GM19467 (cell line): ENCODE results near the gene JADE2.

ENCODE experiments used
- ATAC-seq: cut with Tn5 transposase; IDR thresholded peaks from one replicate; pipeline ENCODE4 v1.9.1; 2021; ENCODE audit warnings: mild to moderate bottlenecking, moderate library complexity; ENCODE audit not compliant: unreplicated experiment

JADE2 gene

DNA sequence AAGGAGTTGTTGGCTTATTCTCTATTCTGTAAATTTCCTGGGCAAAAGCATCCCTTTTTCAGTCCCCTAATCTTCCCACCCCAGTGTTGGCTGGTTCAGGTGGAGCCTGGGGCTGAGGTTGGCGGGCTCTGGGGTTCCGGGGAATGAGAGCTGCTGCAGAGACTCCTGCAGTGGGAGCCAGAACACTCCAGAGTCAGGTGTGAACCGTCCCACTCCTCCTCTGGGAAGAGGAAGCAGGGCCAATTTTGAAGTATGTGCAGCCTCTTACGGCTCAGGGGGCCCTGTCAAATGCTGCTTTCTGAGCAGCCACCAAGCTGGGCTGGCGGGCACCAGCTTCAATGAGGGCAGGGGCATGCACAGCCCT lies 42.8 kb downstream of the JADE2 start:
- ATAC-seq = no peak

DNA sequence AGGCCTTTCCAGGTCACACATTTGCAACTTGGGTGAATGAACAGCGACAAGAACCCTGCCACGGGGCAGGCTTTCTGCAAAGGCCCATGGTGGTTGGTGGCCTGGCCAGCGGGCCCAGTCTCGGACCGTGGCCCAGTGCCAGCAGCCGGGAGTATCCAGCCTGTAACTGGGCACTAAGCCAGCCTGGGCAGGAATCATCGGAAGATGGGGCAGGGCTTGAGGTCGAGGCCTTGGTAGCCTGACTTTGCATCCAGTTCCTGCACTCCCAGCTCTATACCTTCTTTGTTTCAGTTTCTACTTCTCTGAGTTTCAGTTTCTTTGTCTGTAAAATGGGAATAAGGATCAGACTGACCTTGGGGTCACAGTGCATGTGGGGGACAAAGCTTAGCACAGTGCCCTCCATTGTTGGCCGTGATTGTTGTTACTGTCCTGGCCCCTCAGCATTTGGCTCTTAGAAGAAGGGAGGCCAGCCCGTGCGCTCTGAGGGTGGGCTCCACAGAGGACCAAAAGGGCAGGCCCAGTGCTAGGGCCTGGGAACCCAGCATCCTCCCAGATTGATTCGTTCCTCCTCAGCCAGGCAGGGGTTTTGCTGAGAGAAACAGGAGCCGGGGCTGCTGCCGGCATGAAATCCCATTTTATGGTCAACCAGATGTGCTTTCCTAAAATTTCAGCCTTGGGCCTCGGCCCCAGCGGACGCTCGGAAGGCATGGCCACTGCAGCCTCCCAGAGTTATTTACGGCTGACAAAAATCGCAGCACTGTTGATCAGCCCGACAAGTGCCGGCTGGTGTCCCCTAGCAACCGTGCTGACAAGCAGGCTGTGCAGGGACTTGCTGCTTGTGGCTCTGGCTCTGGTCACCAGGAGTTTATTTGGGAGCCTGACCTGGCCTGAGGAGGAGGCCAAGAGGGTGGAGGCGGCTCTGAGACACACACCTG lies 43.6 kb downstream of the JADE2 start:
- no peak for ATAC-seq

DNA sequence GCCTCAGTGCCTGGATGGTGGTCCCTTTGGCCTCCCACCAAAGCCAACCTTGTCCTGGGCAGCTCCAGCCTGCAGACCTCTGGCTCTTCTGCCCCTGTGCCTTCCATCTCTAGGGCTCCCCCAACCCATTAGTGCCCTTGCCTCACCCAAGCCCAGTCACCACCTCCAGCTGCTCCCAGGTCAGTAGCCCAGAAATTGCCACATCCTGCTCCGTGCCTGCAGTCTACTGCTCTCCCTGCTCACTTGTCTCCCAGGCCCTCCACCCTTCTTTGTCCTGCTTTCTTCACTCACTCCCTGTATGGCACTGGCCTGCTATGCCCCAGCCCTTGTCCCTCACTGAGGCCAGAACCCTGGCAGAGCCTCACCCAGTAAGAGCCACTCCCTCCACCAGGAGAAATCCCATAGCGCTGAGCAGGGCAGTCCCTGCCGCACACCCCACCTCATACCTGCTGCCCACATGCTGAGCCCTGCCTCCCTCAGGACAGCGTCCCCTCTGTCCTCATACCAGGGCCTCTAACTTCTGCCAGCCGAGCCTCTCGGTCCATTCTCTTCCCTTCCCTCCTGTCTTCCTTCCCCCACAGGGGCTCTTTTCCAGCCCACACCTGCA lies 44.4 kb downstream of the JADE2 start:
- ATAC-seq = no peak

DNA sequence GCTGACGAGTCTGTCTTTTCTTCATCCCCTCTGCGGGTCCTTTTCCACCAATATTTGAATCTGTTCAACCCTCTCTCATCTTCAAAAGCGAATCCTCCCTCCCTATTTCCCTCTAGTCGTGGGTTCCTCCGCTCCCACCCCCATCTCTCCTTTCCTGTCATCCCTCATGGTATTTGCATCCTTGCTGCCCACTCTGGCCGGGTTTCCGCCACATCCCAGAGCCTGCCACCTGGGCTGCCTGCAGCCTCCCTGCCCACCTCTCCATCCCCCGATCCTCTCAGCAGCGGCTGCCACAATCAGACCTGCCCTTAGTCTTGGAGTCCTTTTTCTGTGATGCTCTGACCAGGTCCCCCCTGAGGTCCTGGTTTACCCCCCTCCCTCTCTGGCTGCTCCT lies 44.9 kb downstream of the JADE2 start:
- no peak for ATAC-seq

DNA sequence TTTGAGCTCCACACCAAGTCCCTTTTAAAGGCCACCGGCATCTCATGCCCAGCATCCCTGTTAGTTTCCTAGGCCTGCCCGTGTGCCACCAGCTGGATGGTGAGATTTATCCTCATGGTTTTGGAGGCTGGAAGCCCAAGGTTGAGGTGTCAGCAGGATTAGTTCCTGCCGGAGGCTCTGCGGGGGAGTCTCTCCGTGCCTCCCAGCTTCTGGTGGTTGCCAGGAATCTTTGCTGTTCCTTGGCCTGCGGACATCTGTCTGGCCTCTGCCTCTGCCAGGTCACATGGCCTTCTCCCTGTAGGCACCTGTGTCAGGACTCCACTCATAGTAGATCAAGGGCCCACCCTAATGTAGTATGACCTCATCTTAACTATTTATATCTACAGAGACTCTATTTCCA lies 45.4 kb downstream of the JADE2 start:
- no peak for ATAC-seq

DNA sequence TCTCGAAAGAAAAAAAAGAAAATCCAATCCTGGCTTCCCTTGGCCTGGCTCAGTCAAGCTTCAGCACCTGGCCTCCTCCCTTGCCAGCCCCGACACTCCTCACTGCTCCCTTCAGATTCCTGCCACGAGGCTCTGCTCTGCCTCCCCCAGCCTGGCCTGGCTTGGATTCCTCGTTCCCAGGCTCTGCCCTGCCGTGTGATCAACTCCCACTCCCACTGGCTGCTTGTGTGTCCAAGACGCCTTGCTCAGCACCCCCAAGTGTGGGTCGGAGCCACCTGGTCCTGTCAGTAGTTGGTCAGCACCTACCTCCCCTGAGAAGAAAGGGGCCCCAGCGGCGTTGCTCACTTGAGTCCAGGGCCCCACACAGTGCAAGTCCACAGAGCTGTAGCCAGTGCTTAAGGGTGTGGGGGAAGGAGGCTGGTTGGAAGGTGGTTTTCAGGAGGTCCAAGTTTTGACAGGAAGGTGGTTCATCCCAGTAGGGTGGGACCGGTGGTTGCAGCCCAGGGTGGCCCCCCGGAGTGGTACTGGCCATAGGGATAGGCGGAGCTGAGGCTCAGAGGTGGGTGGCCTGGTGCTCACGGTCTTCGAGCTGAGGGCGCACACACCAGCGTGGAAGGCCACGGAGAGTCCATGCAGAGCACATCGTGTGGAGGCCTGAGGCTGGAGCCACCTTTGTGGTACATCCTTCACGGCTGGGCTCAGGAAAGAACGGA lies 46.4 kb downstream of the JADE2 start:
- no peak for ATAC-seq

DNA sequence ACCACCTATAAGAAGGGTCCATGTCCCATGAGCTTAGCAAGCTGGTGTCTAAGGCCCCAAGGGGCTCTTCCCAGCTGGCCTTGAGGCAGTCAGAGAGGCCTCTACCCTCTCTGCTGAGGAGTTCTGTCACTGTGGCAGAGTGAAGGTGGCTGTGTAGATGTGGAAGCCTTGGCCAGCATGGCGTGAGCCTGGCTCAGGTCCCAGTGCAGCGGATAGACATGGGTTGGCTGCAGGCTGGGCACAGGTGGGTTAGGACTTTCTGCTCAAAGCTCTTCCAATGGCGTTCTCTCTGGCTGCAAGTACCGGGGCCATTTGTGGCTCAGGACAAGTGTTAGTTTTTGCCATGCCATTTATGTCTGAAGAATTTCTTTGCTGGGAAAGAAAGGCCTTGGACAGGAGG lies 47.3 kb downstream of the JADE2 start:
- ATAC-seq = no peak

DNA sequence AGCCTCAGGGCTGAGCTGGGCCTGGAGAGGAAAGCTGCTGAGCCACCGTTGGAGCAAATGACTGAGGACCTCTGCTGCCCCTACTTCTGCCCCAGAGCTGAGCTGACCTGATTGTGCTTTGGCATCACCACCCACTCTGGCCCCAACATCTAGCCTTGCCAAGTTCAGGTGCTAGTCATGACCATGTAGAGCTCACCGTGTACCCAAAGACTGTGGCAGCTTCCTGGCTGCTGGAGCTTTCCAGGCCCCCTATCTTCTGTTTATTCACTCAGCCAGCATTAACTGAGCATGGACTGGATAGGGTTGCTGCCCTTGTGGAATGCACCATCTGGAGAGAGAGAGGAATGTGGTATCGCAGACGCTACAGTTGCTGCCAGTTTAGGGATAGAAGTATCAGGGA lies 49.1 kb downstream of the JADE2 start:
- ATAC-seq = no peak

DNA sequence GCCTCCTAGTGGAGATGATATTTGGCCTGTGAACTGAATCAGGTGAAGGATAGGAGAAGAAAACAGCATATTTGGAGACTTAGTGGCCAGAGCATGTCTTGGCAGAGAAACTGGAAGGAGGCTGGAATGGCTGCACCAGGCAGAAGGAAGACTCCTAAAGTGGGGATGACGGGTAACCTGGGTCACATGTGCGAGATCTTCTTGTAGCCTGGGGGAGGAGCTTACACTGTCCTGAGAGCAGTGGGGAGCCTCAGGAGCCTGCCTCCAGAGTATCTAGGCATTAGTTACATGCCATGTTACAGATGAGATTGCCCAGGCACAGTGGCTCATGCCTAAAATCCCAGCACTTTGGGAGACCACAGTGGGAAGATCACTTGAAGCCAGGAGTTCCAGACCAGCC lies 49.8 kb downstream of the JADE2 start:
- no peak for ATAC-seq

DNA sequence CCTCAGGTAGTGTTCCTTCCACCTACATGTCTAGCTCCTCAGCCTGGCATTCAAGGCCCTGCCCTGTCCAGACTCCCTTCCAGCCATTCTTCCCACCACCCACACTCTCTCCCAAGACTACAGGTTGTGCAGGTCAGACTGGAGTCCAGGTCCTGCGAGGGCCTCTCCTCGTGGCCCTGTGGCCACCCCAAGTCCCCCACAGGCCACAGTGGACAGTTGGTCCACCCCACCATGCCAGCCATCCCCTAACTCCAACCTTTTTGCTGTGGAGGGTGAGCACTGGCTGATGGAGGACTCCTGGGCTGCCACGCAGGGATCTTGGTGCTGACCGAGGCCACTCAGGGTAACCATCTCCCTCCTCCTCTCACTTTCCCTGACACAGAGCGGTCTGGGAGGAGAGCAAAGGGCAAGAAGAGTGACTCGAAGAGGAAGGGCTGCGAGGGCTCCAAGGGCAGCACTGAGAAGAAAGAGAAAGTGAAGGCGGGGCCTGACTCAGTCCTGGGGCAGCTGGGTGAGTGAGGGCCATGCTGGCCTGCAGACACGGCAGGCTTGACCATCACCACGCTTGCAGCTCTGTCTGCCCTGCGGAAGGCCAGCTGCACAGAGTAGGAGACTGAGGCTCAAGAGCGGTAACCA lies 51.0 kb downstream of the JADE2 start:
- no peak for ATAC-seq

DNA sequence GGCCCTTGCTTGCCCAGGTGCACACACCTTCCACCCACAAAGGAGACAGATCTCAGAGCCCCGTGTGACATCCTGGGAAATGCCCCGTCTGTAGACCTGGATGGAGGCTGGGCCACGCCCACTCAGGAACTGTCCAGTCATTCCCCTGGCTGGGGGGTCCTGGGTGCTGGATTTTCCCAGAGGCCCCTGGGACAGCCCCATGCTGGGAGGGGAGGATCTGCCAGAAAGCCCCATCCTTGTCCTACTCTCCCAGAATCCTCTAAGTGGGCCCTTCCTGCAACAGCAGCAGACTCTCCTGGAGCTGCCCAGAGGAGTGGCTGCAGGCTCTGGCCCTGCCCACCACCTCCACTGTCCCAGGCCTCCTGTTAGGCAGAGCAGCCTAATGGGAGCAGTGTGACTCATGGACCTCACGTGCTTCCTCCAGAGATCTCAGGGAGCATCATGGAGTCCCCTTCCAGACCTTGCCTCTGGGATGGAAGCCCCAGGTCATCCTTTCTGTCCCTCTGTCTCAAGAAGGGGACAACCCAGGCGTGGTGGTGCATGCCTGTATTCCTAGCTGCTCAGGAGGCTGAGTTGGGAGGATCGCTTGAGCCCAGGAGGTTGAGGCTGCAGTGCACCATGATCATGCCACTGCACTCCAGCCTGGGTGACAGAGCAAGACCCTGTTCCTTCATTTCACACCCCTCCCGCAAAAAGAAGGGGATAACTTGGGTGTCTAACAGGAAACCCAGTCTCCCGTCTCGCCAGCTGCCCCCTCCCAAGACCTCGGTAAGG lies 51.7 kb downstream of the JADE2 start:
- no peak for ATAC-seq

DNA sequence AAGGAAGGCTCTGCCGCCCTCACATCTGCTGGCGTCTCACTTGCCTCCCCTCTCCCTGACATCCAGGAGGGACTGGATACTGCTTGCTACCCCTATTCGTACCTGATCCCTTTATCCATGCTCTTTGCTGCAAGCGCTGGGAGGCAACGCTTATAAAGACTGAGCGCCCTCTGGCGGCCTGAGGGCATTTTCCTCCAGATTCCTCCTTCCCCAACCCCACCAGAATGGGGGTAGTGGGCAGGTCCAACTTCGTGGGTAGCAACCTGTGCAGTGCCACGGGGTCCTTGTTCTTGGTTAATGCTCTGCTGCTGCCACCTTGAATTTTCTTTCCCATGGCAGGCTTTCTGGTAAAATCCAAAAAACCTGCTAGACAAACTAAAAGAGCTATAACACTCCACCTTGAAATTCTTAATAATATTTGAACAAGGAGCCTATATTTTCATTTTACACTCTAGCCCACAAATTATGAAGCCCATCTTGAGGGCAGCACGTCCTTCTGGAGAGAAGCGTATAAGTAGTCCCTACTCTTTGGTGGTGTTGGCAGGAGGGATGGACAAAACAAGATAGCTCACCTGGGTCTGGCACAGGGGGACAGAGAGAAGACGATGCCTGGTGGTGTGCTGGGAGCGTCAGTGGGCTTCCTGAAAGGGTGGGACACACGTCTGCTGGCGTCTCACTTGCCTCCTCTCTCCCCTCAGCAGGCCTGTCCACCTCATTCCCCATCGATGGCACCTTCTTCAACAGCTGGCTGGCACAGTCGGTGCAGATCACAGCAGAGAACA lies 52.5 kb downstream of the JADE2 start:
- no peak for ATAC-seq

DNA sequence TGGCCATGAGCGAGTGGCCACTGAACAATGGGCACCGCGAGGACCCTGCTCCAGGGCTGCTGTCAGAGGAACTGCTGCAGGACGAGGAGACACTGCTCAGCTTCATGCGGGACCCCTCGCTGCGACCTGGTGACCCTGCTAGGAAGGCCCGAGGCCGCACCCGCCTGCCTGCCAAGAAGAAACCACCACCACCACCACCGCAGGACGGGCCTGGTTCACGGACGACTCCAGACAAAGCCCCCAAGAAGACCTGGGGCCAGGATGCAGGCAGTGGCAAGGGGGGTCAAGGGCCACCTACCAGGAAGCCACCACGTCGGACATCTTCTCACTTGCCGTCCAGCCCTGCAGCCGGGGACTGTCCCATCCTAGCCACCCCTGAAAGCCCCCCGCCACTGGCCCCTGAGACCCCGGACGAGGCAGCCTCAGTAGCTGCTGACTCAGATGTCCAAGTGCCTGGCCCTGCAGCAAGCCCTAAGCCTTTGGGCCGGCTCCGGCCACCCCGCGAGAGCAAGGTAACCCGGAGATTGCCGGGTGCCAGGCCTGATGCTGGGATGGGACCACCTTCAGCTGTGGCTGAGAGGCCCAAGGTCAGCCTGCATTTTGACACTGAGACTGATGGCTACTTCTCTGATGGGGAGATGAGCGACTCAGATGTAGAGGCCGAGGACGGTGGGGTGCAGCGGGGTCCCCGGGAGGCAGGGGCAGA lies 53.3 kb downstream of the JADE2 start:
- no peak for ATAC-seq

DNA sequence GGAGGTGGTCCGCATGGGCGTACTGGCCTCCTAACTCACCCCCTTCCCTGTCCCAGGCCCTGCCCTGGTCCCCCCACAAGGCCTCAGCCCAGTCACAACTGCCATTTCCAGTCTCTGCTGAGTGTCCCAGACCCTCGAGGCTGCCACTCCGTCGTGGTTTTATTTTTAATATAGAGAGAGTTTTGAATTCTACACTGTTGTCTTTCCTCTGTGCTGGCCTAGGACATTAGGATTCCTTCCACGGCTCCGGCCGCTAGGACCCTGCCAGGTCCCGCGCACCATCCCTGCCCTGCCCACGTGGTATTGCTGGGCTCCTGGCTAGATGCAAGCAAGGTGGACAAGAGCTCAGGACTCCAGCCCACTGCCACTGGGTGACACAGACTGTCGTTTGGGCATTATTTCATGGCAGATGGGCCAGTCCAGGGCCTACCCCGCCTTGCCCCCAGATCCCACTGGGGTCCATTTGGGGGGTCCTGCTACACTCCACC lies 53.9 kb downstream of the JADE2 start:
- ATAC-seq = no peak

DNA sequence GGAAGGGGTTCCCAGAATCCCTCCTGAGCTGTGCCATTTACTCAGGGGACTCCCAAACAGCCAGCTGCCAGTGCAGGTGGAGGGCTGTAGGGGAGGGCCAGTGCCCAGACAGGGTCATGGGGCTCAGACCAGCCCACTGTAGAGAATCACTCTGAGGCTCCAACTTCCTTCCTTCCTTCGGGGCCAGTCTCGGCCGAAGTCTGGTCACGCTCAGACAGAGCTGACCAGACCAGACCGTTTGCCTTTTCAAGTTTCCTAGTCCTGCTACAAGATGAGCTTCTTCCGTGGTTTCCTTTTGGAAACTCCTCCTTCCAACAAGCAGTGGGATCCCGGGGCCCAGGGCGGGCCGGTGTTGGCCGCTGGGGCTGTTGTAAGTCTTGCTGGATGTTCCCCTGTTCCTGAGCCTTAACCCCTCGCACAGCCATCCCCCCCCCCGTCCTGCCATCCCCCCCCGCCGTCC lies 54.6 kb downstream of the JADE2 start:
- ATAC-seq = no peak

DNA sequence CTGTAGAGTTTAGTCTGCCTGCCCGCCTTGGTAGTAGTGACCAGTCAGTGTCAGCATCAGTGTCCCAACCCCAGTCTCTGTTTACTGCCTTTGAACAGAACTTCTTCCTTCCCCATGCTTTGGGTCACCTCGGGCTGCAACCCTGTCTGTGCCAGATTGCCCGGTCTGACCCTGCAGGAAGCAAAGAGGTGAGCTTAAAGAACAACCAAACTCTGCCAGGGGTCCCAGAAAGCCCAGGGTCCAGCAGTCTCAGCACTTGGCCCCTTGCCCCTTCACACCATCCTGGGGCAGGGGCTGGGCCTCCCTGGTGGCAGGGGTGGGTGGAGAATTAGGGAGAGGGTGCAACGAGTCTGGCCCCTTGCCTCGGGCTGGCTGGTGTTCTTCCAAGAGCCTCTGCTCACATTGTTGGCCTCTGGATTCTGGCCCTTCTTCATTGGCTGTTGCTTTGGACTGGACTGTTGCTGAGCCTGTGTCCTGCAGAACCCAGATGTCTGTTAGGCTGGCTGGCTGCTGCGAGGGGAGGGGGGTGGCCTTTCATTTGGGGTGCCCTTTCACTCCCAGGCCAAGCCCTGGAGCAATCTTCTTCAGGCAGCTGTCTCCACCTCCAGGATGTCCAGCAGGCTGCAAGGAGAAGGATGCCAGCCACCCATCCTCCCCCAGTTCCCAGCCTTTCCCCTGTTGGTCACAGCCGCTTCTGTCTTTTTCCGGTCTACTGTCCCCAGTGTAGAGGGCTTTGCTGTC lies 55.9 kb downstream of the JADE2 start:
- no peak for ATAC-seq

DNA sequence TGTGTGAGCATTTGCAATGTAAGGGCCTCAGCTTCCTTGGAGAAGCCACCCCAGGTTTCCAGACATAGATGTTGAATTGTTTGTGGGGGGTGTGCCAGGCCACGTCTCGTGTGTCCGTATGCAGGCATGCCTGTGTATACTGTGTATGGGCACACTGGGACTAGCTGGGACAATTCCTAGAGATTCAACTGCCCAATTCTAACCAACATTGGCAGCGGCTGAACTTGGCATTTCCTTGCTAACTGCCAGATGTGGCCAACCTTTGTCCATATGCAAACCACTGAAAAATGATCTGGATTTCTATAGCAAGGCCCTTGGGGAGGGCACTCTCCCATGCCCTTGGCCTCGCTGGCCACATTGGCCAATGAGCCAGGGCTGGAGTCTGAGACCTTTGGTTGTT lies 56.8 kb downstream of the JADE2 start:
- ATAC-seq = no peak

DNA sequence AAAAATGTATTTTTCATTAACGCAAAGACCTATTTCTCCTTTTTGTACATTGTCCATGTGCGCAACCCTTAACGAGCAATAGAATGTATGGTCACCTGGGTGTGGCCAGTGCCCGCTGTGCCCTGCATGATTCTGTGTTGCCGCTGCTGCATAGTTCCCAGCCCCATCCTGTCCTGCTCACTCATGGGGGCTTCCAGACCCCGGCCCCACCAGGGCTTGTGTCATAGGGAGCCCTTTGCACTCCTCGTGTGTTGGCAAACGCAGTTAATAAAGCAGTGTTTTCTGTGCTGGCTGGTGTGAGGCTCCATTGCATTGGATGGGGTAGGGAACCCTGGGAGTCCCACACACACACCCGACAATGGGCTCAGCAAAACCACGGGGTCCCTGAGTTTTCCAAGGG lies 57.5 kb downstream of the JADE2 start:
- ATAC-seq = no peak
